Thyroid gland (tissue), 4 donors: ENCODE results near the gene EXOSC6.
"Not testable (repeated sequence)": the region's sequence is repeated elsewhere in the genome, so short reads cannot be mapped to it uniquely, and the experiment has no call there.

ENCODE experiments used
- CTCF ChIP-seq, 6 experiments: fragments of 200-600 bp in 3 of 6; fragments of 450-650 bp in 3 of 6; sonication (generic) in 3 of 6; IDR thresholded peaks; one replicate each; pipeline ENCODE4 v1.5.1; 2016 to 2019; ENCODE audit warnings: antibody characterized with exemption in 6 of 6, mild to moderate bottlenecking in 2 of 6, inconsistent platforms in 1 of 6, moderate library complexity in 1 of 6
- POLR2A ChIP-seq, 2 donors: fragments of 450-650 bp; IDR thresholded peaks; one replicate each; pipeline ENCODE4 v1.6.1; 2017; ENCODE audit warnings: antibody characterized with exemption in 2 of 2, mild to moderate bottlenecking in 2 of 2, moderate library complexity in 1 of 2

- TF ChIP-seq CTCF, POLR2A (IDR thresholded peaks at IDR 0.05): not testable (repeated sequence)
These were observed 48.2 kb downstream of the EXOSC6 start for GRCh38 chr16:70203508-70203907.
